ENCODE data around the gene LARP1B. TPM values are rescaled to one million over a fixed set of nuclear protein-coding genes. Genes with fewer than 3 reads are reported as not detected.
"Not testable (repeated sequence)": the region's sequence is repeated elsewhere in the genome, so short reads cannot be mapped to it uniquely, and the experiment has no call there.

LARP1B gene
- total and polyA plus RNA-seq, 2 donors (not counting 1 experiment from before 2014, with no cell fraction given): 16.8 to 17.1 TPM

- no peak for TF ChIP-seq EZH2 (IDR thresholded peaks at IDR 0.05; ENCODE audit: low read length, missing control alignments)
- Histone ChIP-seq H3K4me2 (ENCODE audit: extremely low read depth, insufficient read depth, low read length) (no peak overlapping the region), H3K36me3 (ENCODE audit: control insufficient read depth, insufficient read depth, low read length) (no peaks in the 10 kb centered on the region), H3K27ac (ENCODE audit: insufficient read depth, low read length) (no peak overlapping the region), H2AFZ (ENCODE audit: low read length) (no peak overlapping the region), H3K27me3 (ENCODE audit: control insufficient read depth, insufficient read depth, low read length) (no peaks in the 10 kb centered on the region), H4K20me1 (ENCODE audit: control insufficient read depth, extremely low read depth, insufficient read depth, low read length) (no peaks in the 10 kb centered on the region), H3K4me1 (ENCODE audit: control insufficient read depth, extremely low read depth, insufficient read depth, low read length) (peaks cover 2% of the 10 kb centered on the region), H3K9me3 (ENCODE audit: control insufficient read depth, insufficient read depth, low read depth, low read length) (no peaks in the 10 kb centered on the region), H3K4me3 (replicated peaks in 1 of 4; ENCODE audit: control extremely low read depth in 1 of 4, insufficient read depth in 1 of 4, low read depth in 3 of 4, low read length in 4 of 4) (no peak overlapping the region), H3K79me2 (ENCODE audit: control insufficient read depth, insufficient read depth, low read length) (no peaks in the 10 kb centered on the region), H3K9ac (ENCODE audit: insufficient read depth, low read length) (no peak overlapping the region)
- DNase-seq (ENCODE audit: low read depth in 2 of 2): no peak
These were observed 195.4 kb downstream of the LARP1B start for GRCh38 chr4:128256539-128256938.

- H3K9me3 ChIP-seq (ENCODE audit: control insufficient read depth, insufficient read depth, low read depth, low read length); H3K27me3 ChIP-seq (ENCODE audit: control insufficient read depth, insufficient read depth, low read length); H3K4me1 ChIP-seq (ENCODE audit: control insufficient read depth, extremely low read depth, insufficient read depth, low read length); DNase-seq (ENCODE audit: low read depth in 2 of 2); H3K27ac ChIP-seq (ENCODE audit: insufficient read depth, low read length); H3K9ac ChIP-seq (ENCODE audit: insufficient read depth, low read length); H2AFZ ChIP-seq (ENCODE audit: low read length); H3K4me3 ChIP-seq (replicated peaks in 1 of 4; ENCODE audit: control extremely low read depth in 1 of 4, insufficient read depth in 1 of 4, low read depth in 3 of 4, low read length in 4 of 4); H3K4me2 ChIP-seq (ENCODE audit: extremely low read depth, insufficient read depth, low read length); H3K36me3 ChIP-seq (ENCODE audit: control insufficient read depth, insufficient read depth, low read length); H3K79me2 ChIP-seq (ENCODE audit: control insufficient read depth, insufficient read depth, low read length); H4K20me1 ChIP-seq (ENCODE audit: control insufficient read depth, extremely low read depth, insufficient read depth, low read length): not testable (repeated sequence)
These were observed 197.1 kb downstream of the LARP1B start for GRCh38 chr4:128258166-128258565.

GRCh38 chr4:128259889-128260288 lies 198.8 kb downstream of the LARP1B start:
- not testable (repeated sequence) for H3K4me1 ChIP-seq (ENCODE audit: control insufficient read depth, extremely low read depth, insufficient read depth, low read length); H4K20me1 ChIP-seq (ENCODE audit: control insufficient read depth, extremely low read depth, insufficient read depth, low read length); H3K9me3 ChIP-seq (ENCODE audit: control insufficient read depth, insufficient read depth, low read depth, low read length); H3K4me3 ChIP-seq (replicated peaks in 1 of 4; ENCODE audit: control extremely low read depth in 1 of 4, insufficient read depth in 1 of 4, low read depth in 3 of 4, low read length in 4 of 4); H3K9ac ChIP-seq (ENCODE audit: insufficient read depth, low read length); H3K27ac ChIP-seq (ENCODE audit: insufficient read depth, low read length); DNase-seq (ENCODE audit: low read depth in 2 of 2); H3K36me3 ChIP-seq (ENCODE audit: control insufficient read depth, insufficient read depth, low read length); H2AFZ ChIP-seq (ENCODE audit: low read length); H3K27me3 ChIP-seq (ENCODE audit: control insufficient read depth, insufficient read depth, low read length); H3K4me2 ChIP-seq (ENCODE audit: extremely low read depth, insufficient read depth, low read length); H3K79me2 ChIP-seq (ENCODE audit: control insufficient read depth, insufficient read depth, low read length)

Other genes starting within 250 kb of the LARP1B start
- 1.3 and 5.9 TPM in 2 replicates for gene PLK4, start 180.4 kb upstream of the LARP1B start, total RNA-seq
- gene PLK4, start 180.4 kb upstream of the LARP1B start, polyA plus RNA-seq: 6.3 and 21.1 TPM in 2 replicates
- gene MFSD8, start 96.1 kb upstream of the LARP1B start, total RNA-seq: 15.4 and 18.8 TPM in 2 replicates
- 17.9 and 28.6 TPM in 2 replicates for gene MFSD8, start 96.1 kb upstream of the LARP1B start, polyA plus RNA-seq
- gene ABHD18, start 95.9 kb upstream of the LARP1B start, total RNA-seq: 5.3 and 5.4 TPM in 2 replicates
- 3.0 and 4.2 TPM in 2 replicates for gene ABHD18, start 95.9 kb upstream of the LARP1B start, polyA plus RNA-seq
- gene PGRMC2, start 226.5 kb downstream of the LARP1B start, total RNA-seq: 22.1 and 30.4 TPM in 2 replicates
- gene PGRMC2, start 226.5 kb downstream of the LARP1B start, polyA plus RNA-seq: 35.8 and 95.6 TPM in 2 replicates

All from fibroblast of lung (primary cell).